GM12892 (cell line): ENCODE results near the gene CCNK.

Experiments used
- POLR2A ChIP-seq: IDR thresholded peaks from 2 replicates; pipeline ENCODE4 v1.6.1; 2011; ENCODE audit warnings: low read depth, low read length, control low read depth
- POLR2AphosphoS5 ChIP-seq: IDR thresholded peaks from 2 replicates; pipeline ENCODE4 v1.6.1; 2011; ENCODE audit warnings: low read depth, low read length, control low read depth
- TAF1 ChIP-seq: IDR thresholded peaks from 2 replicates; pipeline ENCODE4 v1.6.1; 2011; ENCODE audit warnings: low read depth, mild to moderate bottlenecking, control low read depth, low read length, borderline replicate concordance

DNA sequence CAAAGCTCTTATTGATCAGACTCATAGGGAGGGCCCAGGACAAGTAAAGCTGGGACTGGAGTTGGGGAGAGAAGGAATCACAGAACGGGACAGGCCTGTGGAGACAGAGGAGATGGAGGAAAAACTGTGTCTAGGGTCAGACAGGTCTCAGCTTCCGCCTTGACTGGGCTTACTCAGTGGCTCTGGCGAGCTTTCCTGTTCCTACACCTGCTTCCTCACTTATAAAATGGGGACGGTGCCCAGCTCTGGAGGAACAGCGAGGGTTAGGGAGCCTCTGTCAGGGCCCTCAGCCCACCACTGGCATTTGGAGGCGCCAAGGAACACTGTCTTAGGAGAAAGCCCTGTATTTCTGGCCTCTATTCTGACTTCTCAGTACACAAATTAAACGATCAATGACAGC is 35.3 kb upstream of the CCNK start:
- TF ChIP-seq POLR2A: no peak
- no peak for TF ChIP-seq TAF1
- no peak for TF ChIP-seq POLR2AphosphoS5
